CD4-positive, alpha-beta T cell treated with Interleukin-4 for 1 hour (primary cell): ENCODE data around the gene TIMM17A.
"Not testable (repeated sequence)": the region's sequence is repeated elsewhere in the genome, so short reads cannot be mapped to it uniquely, and the experiment has no call there.

ENCODE experiments used
- DNase-seq, 2 donors: peaks; one replicate each; pipeline ENCODE4 v3.0.0-alpha.2; 2020 to 2022

The TIMM17A gene

DNA sequence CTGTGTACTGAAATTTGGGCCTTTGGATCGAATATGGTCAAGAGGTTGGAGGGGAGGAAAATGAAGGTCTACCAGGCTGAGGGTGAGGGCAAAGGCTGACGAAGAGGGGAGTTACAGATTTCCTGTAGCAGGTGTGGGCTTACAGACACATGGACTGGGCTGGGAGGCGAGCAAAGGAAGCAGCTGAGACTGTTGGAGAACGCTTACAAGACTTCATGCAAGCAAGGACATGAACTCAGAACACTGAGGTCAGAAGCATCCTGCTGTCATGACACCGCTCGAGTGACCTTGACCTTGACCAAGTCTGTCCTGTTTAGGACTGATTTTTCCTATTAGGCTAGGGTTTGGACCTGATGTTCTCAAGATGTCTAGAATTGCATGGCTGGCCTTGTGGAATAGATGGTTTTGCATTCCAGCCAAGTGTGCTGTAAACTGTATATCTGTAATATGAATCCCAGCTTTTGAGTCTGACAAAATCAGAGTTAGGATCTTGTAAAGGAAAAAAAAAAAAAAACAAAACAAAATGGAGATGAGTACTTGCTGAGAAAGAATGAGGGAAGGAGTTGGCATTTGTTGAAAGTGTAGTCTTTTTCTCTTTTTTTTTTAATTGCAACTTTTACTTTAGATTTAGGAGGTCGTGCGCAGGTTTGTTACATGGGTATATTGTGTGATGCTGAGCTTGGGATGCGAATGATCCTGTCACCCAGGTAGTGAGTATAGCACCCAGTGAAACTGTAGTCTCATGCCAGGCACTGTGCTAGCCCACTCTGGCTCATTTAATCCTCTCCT lies 60.9 kb downstream of the TIMM17A start:
- no peak for DNase-seq

DNA sequence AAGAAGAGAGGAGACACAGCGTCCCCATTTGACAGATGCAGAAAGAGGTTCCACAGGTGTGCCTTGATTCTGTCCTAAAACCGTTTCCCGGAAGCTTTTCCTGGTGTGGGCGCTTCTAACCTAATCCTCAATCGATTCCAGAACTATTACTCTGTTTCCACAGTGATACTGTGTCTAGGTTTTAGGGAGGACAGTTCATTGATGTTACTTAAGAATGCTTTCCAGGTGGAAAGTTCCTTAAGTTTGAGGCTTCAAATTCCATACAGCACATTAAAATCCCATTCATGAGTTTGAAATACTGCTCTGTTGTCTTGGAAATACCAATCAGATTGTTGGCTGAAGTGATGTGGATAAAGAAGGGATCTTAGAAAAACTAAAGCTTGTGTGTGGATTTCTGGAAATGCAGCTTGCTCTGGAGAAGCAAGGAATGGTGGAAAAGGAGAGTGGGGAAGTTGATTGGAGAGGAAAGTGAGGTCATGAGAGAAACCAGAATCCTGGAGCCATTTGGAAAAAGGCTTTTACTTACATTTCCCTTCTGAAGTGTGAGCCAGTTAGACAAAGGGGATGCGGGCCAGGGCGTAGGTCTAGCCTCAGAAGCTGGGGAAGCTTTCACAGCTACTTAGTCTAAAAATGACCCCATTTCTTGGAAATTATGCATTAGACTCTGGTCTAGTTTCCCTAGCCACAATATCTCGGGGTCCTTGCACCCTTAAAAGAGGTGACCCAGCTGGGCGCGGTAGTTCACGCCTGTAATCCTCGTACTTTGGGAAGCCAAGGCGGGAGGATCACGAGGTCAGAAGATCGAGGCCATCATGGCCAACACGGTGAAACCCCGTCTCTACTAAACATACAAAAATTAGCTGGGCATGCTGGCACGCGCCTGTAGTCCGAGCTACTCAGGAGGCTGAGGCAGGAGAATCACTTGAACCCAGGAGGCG lies 61.8 kb downstream of the TIMM17A start:
- no peak for DNase-seq

DNA sequence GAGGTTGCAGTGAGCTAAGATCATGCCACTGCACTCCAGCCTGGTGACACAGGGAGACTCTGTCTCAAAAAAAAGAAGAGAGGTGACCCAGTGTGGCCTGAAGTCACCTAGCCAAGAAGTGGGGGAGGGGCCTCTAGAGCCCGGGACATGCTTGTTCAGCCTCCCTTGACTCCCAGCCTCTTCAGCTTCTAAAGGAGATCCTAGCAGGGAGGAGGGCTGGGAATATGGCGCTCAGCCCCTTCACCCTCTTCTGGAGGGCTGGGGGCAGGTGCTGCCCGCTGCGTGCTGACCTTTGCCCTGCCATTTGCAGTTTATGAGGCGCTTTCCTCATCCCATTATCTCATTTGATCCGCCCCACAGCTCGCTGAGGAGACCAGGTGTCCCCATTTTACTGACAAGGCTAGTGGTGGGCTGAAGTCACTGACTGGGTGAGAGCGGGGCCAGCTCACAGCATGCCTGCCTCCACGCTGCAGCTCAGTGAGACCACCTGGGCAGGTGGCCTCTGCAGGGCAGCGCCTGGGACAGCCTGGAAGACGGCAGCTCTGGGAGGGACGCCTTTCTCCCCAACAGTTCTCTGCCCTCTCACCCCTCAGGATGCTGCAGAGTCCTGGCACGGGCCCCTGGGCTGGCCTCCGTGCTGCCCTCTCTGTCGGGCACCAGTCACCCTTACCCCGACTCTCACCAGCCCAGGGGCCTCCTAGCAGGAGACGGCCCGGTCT lies 62.6 kb downstream of the TIMM17A start:
- no peak for DNase-seq

DNA sequence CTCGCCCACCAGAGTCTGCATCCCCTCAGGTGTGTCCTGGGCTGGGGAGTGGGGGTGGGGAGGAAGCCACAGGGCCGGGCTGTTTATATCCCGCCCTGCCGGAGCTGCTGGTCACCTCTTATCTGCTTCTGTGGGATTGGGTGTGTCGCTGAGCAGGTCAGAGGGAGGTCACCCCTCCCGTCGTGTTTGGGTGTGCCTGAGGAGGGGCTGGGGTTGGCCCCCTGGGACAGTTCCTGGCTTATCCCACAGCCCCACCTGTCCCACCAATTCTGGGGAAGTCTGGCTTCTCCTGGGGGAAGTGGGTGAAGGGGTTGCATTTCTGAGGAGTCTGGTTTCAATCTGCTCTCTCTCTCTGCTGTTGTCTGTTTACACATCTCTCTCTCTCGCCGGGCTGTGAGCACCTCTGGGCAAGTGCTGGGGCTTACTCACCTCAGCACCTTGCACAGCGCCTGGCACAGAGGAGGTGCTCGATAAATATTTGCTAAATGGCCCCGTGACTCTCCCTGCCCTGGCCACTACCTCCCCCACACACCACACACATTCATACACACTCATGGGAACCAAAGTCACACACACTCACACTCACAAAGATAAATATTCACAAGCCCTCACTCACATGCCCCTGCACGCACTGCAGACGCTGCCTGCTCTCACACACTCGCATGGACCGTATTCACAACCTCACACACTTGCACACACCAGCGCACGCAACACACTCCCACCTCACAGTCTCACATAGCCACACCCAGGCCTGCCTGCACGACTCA lies 63.3 kb downstream of the TIMM17A start:
- no peak for DNase-seq

DNA sequence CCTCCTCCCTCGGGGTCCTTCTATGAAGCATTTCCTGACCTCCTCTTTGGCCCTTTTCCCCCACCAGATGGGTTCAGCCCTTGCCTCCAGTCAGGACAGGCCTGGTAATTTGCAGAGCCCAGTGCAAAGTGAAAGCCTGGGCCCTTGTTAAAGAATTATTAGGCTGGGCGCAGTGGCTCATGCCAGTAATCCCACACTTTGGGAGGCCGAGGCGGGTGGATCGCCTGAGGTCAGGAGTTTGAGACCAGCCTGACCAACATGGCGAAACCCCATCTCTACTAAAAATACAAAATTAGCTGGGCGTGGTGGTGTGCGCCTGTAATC lies 63.9 kb downstream of the TIMM17A start:
- not testable (repeated sequence) for DNase-seq
